Stomach (tissue), 4 donors: ENCODE results near the gene C1orf21.

ENCODE experiments used
- CTCF ChIP-seq, 7 experiments: fragments of 450-650 bp in 4 of 7; fragments of 200-600 bp in 3 of 7; sonication (generic) in 3 of 7; IDR thresholded peaks; one replicate each; pipeline ENCODE4 v1.5.1; 2016 to 2019; ENCODE audit warnings: antibody characterized with exemption in 7 of 7, control low read depth in 2 of 7, mild to moderate bottlenecking in 1 of 7
- EP300 ChIP-seq: sonication (generic); formaldehyde crosslinking; IDR thresholded peaks from one replicate; pipeline ENCODE4 v1.6.1; 2017; ENCODE audit warnings: antibody characterized with exemption
- POLR2A ChIP-seq, 4 donors: fragments of 450-650 bp; IDR thresholded peaks; one replicate each; pipeline ENCODE4 v1.6.1; 2016; ENCODE audit warnings: antibody characterized with exemption in 4 of 4, control low read depth in 2 of 4, mild to moderate bottlenecking in 1 of 4, moderate library complexity in 1 of 4
- POLR2AphosphoS5 ChIP-seq, 3 donors: sonication (generic); formaldehyde crosslinking; IDR thresholded peaks; one replicate each; pipeline ENCODE4 v1.6.1; 2016; ENCODE audit warnings: antibody characterized with exemption in 3 of 3

DNA sequence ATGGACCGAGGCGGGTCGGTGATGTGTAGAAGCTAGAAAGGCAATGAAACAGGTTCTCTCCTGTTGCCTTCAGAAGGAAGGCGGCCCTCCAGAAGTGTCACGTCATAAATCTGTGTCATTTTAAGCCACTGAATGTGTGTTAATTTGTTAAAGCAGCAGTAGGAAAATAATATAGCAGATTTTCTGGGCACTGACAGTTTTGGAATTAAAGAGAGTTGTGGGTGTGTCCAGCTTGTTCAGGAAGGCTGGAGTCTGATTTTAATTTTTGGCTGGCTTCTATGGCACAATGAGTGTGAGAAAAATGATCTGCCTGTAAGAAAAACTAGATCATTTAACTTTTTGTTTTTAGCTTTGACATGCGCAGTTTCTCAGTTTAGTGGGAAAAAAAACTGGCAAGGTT lies 190.5 kb downstream of the C1orf21 start:
- TF ChIP-seq CTCF (IDR thresholded peaks at IDR 0.05) (no peak), POLR2AphosphoS5 (IDR thresholded peaks at IDR 0.05) (no peak), POLR2A (IDR thresholded peaks at IDR 0.05) (no peak), EP300 (no peak)
